ENCODE measurements around the gene SMAP1. TPM values are rescaled to one million over a fixed set of nuclear protein-coding genes. Genes with fewer than 3 reads are reported as not detected.

Gene SMAP1
- 30.6 and 37.8 TPM in 2 replicates for total RNA-seq

GRCh38 chr6:70667711-70668498 is at the start of gene SMAP1:
SMAP1 (plus strand) TSS chr6:70667883; CDS start chr6:70668024, 141 bp downstream.

Other genes with a start within 250 kb of the SMAP1 start
- gene SDHAF4, start 101.0 kb upstream of the SMAP1 start, total RNA-seq, result 7.5 and 9.3 TPM in 2 replicates

All from articular chondrocyte of knee joint (primary cell).